Testis (tissue), 3 donors: ENCODE data around the gene ERBB4. TPM values are rescaled to one million over a fixed set of nuclear protein-coding genes. Genes with fewer than 3 reads are reported as not detected.

Source experiments
- DNase-seq: peaks from one replicate; pipeline ENCODE4 v3.0.0-alpha.2; 2019
- H3K27ac ChIP-seq, 2 donors: fragments of 200-600 bp; sonication (generic); one replicate each; pipeline ENCODE4 v1.5.1; 2019
- H3K27me3 ChIP-seq: fragments of 200-600 bp; sonication (generic); one replicate; pipeline ENCODE4 v1.5.1; 2019
- H3K36me3 ChIP-seq: fragments of 200-600 bp; sonication (generic); one replicate; pipeline ENCODE4 v1.5.1; 2017; ENCODE audit warnings: low read depth; ENCODE audit errors: missing control alignments
- H3K4me1 ChIP-seq: fragments of 200-600 bp; sonication (generic); one replicate; pipeline ENCODE4 v1.5.1; 2019
- H3K4me3 ChIP-seq, 2 donors: fragments of 200-600 bp; sonication (generic); one replicate each; pipeline ENCODE4 v1.5.1; 2017 to 2019
- H3K9me3 ChIP-seq: fragments of 200-600 bp; sonication (generic); one replicate; pipeline ENCODE4 v1.5.1; 2017
- CTCF ChIP-seq, 3 experiments: fragments of 450-650 bp in 2 of 3; fragments of 200-600 bp in 1 of 3; sonication (generic) in 1 of 3; IDR thresholded peaks; one replicate each; pipeline ENCODE4 v1.5.1; 2016 to 2019; ENCODE audit warnings: antibody characterized with exemption in 3 of 3, mild to moderate bottlenecking in 2 of 3, moderate library complexity in 1 of 3
- POLR2A ChIP-seq: fragments of 450-650 bp; IDR thresholded peaks from one replicate; pipeline ENCODE4 v1.6.1; 2017; ENCODE audit warnings: antibody characterized with exemption, mild to moderate bottlenecking, moderate library complexity
- WGBS, 2 donors: methylation state at CpG; one replicate each; pipeline ENCODE4 v1.1.5; 2018; 5-methylcytosine and 5-hydroxymethylcytosine counted together
- intact Hi-C: fragments of 100-400 bp; cut with DNase I; formaldehyde crosslinking; loops from one replicate; pipeline ENCODE4 v1.15.1; 2023; ENCODE audit warnings: low total_unique reads
- polyA plus RNA-seq: library from polyadenylated mRNA; stranded (reverse); fragments of 350-450 nt; fragmentation: Illumina TruSeq; extraction: RNeasy Lipid Tissue Mini Kit (QIAGEN cat#74804); gene quantifications from one replicate; pipeline ENCODE4 v1.2.3, GENCODE V29; 2014; ENCODE audit warnings: low read depth, low replicate concordance; ENCODE audit not compliant: insufficient read depth
- total RNA-seq, 2 donors: library from RNA; depleted of rRNA; stranded (reverse); fragments of >200 nt; gene quantifications; one replicate each; pipeline ENCODE4 v1.2.3, GENCODE V29; 2016

Gene ERBB4
- total and polyA plus RNA-seq, 3 donors from 2014 or later, result 6.1 to 62.7 (median 47.7) TPM

DNA sequence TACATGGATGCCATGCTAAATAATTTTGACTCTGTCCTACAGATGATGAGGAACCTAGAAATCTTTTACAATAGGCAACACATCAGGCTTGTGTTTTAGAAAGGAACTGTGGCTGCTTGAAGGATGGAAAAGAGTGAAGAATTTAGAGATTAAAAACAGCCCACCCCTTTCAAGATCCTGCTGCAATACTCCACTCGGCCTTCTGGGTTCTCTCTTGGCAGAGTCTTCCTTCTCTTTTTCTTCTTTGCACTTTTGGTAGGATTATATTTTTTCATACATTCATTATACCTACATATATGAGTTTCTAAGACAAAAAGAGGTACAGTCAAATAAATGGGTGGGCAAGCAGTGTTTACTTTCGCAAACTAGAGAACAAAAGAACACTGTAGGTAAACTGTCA lies 474.3 kb downstream of the ERBB4 start:
- no peak for DNase-seq
- Histone ChIP-seq H3K27ac (no peak overlapping the region), H3K4me1 (no peaks in the 10 kb centered on the region), H3K9me3 (no peaks in the 10 kb centered on the region), H3K36me3 (no peaks in the 10 kb centered on the region), H3K4me3 (no peak overlapping the region), H3K27me3 (no peaks in the 10 kb centered on the region)
- WGBS, 2 donors, result 78 to 85% methylated on average over 2 of the region's 2 CpGs
- intact Hi-C loops, result no loop called here
- TF ChIP-seq CTCF (IDR thresholded peaks at IDR 0.05) (no peak), POLR2A (no peak)

DNA sequence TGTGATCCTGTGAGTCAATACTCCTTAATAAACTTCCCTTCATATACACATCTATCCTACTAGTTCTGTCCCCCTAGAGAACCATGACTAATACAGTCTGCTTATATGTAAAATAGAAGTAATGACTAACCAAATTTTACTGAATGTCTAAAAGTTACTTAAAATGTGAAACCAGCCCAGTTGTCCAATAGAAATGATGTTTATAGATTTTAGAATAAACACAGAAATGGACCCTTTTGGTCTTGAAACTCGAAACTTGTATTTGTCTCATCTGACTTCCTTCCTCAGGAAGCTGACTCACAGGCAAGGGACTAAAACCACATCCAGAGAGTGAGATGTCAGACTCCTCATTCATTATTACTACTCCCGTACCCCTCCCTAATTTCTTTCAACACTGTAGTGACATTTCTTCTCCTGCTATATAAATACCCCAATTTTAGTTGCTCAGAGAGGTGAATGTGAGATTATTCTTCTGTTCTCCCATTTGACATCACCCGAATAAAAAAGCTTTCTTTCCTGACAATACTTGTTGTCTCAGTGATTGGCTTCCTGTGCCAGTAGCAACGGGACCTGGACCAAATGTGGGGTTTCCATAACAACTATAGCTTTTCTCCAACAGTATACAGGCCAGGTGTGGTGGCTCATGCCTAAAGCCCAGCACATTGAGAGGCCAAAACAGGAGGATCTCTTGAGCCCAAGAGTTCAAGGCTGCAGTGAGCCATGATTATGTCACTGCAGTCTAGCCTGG lies 486.0 kb downstream of the ERBB4 start:
- no peak for DNase-seq
- H3K27me3 ChIP-seq, result no peaks in the 10 kb centered on the region
- H3K36me3 ChIP-seq, result no peaks in the 10 kb centered on the region
- TF ChIP-seq POLR2A (no peak), CTCF (IDR thresholded peaks at IDR 0.05) (no peak)
- WGBS, 2 donors, result 73 to 84% methylated on average over 4 of the region's 4 CpGs
- H3K4me1 ChIP-seq, result no peaks in the 10 kb centered on the region
- no peak overlapping the region for H3K4me3 ChIP-seq
- H3K9me3 ChIP-seq, result no peaks in the 10 kb centered on the region
- intact Hi-C loops, result no loop called here
- H3K27ac ChIP-seq, result no peak overlapping the region

GRCh38 chr2:212050871-212051270 lies 487.7 kb downstream of the ERBB4 start:
- no peak for TF ChIP-seq POLR2A
- no peak for TF ChIP-seq CTCF (IDR thresholded peaks at IDR 0.05)
- intact Hi-C loops, result no loop called here
- DNase-seq, result no peak
- Histone ChIP-seq H3K4me3 (no peak overlapping the region), H3K27me3 (no peaks in the 10 kb centered on the region), H3K9me3 (no peaks in the 10 kb centered on the region), H3K27ac (no peak overlapping the region), H3K36me3 (no peaks in the 10 kb centered on the region), H3K4me1 (no peaks in the 10 kb centered on the region)
- WGBS, 2 donors, result 57 to 73% methylated on average over 2 of the region's 2 CpGs

DNA sequence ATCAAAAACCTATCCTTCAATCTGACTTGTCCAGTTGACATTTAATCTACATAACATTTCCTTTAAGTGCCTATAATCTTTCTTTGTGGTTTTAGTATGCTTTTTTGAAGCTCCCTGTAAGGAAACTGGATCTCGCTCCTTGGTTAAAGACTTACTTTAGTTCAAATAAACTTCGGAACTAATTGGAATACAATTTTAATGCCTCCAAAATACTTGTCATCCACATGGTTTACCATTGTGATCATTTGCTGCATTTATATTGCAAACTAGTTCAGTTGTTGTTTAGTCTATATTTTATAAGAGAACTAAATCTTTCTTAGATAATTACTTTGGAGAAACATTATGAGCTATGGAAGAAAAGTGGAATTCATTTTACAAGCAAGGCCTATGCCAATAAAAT lies 496.0 kb downstream of the ERBB4 start:
- TF ChIP-seq POLR2A (no peak), CTCF (IDR thresholded peaks at IDR 0.05) (no peak)
- Histone ChIP-seq H3K9me3 (no peaks in the 10 kb centered on the region), H3K27ac (no peak overlapping the region), H3K4me3 (no peak overlapping the region), H3K27me3 (no peaks in the 10 kb centered on the region), H3K36me3 (no peaks in the 10 kb centered on the region), H3K4me1 (no peaks in the 10 kb centered on the region)
- no peak for DNase-seq
- intact Hi-C loops, result no loop called here
- WGBS, 2 donors, result 94 to 97% methylated on average over 2 of the region's 2 CpGs

DNA sequence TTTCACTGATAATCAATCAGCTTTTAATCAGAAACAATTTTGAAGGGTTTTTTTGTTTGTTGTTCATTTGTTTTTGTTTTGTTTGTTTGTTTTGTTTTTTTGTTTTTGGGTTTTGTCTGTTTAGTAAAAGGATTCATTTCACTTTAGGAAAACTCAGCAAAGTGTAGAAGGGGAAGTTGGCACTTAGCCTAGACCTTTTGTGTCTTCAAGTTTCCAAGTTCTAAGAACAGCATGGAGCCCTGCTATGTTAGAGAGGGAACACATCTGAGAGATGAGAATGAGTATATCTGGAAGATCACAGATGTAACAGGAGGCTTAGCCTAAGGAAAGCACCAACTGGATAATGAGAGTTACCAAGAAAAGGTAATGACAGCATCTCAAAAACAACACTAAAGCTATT lies 501.5 kb downstream of the ERBB4 start:
- Histone ChIP-seq H3K9me3 (no peaks in the 10 kb centered on the region), H3K27ac (no peak overlapping the region), H3K4me1 (no peaks in the 10 kb centered on the region), H3K36me3 (no peaks in the 10 kb centered on the region), H3K27me3 (no peaks in the 10 kb centered on the region), H3K4me3 (no peak overlapping the region)
- DNase-seq, result no peak
- TF ChIP-seq CTCF (IDR thresholded peaks at IDR 0.05) (no peak), POLR2A (no peak)
- intact Hi-C loops, result no loop called here
